ENCODE data around the gene RTL3. TPM values are rescaled to one million over a fixed set of nuclear protein-coding genes. Genes with fewer than 3 reads are reported as not detected.

The RTL3 gene
- total RNA-seq, 1 donor from 2014 or later = not detected

- no peak overlapping the region for H3K27ac Mint-ChIP-seq (ENCODE audit: unreplicated experiment)
- peaks cover 2% of the 10 kb centered on the region for H3K27me3 Mint-ChIP-seq (ENCODE audit: unreplicated experiment)
- H3K4me1 Mint-ChIP-seq (ENCODE audit: unreplicated experiment) = peaks cover 25% of the 10 kb centered on the region
- TF ChIP-seq CTCF (IDR thresholded peaks at IDR 0.05) = no peak
- no peak for DNase-seq (ENCODE audit: extremely low spot score, unreplicated experiment)
- H3K9me3 Mint-ChIP-seq (ENCODE audit: unreplicated experiment) = no peaks in the 10 kb centered on the region
- H3K36me3 Mint-ChIP-seq (ENCODE audit: unreplicated experiment) = no peaks in the 10 kb centered on the region
- H3K4me3 Mint-ChIP-seq (ENCODE audit: unreplicated experiment) = no peak overlapping the region
Observed at GRCh38 chrX:78622831-78623230, 36.3 kb downstream of the RTL3 start.

GRCh38 chrX:78619834-78620233, 39.3 kb downstream of the RTL3 start:
- H3K9me3 Mint-ChIP-seq (ENCODE audit: unreplicated experiment) = no peaks in the 10 kb centered on the region
- peaks cover 18% of the 10 kb centered on the region for H3K4me1 Mint-ChIP-seq (ENCODE audit: unreplicated experiment)
- no peaks in the 10 kb centered on the region for H3K36me3 Mint-ChIP-seq (ENCODE audit: unreplicated experiment)
- H3K27me3 Mint-ChIP-seq (ENCODE audit: unreplicated experiment) = peaks cover 2% of the 10 kb centered on the region
- no peak for DNase-seq (ENCODE audit: extremely low spot score, unreplicated experiment)
- TF ChIP-seq CTCF (IDR thresholded peaks at IDR 0.05) = no peak
- H3K4me3 Mint-ChIP-seq (ENCODE audit: unreplicated experiment) = no peak overlapping the region
- no peak overlapping the region for H3K27ac Mint-ChIP-seq (ENCODE audit: unreplicated experiment)

- H3K27me3 Mint-ChIP-seq (ENCODE audit: unreplicated experiment) = peaks cover 2% of the 10 kb centered on the region
- no peaks in the 10 kb centered on the region for H3K9me3 Mint-ChIP-seq (ENCODE audit: unreplicated experiment)
Observed at GRCh38 chrX:78618987-78619386, 40.1 kb downstream of the RTL3 start.

GRCh38 chrX:78614264-78614663, 44.9 kb downstream of the RTL3 start:
- H3K36me3 Mint-ChIP-seq (ENCODE audit: unreplicated experiment) = no peaks in the 10 kb centered on the region
- no peaks in the 10 kb centered on the region for H3K4me1 Mint-ChIP-seq (ENCODE audit: unreplicated experiment)
- H3K27me3 Mint-ChIP-seq (ENCODE audit: unreplicated experiment) = no peaks in the 10 kb centered on the region
- H3K9me3 Mint-ChIP-seq (ENCODE audit: unreplicated experiment) = no peaks in the 10 kb centered on the region
- H3K4me3 Mint-ChIP-seq (ENCODE audit: unreplicated experiment) = no peak overlapping the region
- no peak for DNase-seq (ENCODE audit: extremely low spot score, unreplicated experiment)
- no peak overlapping the region for H3K27ac Mint-ChIP-seq (ENCODE audit: unreplicated experiment)
- no peak for TF ChIP-seq CTCF (IDR thresholded peaks at IDR 0.05)

More at GRCh38 chrX:78618987-78619386, 40.1 kb downstream of the RTL3 start:
- no peak for DNase-seq (ENCODE audit: extremely low spot score, unreplicated experiment)
- no peak for TF ChIP-seq CTCF (IDR thresholded peaks at IDR 0.05)
- Mint-ChIP-seq H3K4me1 (ENCODE audit: unreplicated experiment) (peaks cover 9% of the 10 kb centered on the region), H3K27ac (ENCODE audit: unreplicated experiment) (no peak overlapping the region), H3K36me3 (ENCODE audit: unreplicated experiment) (no peaks in the 10 kb centered on the region), H3K4me3 (ENCODE audit: unreplicated experiment) (no peak overlapping the region)

Other genes starting within 250 kb of the RTL3 start
- gene LPAR4, start 88.4 kb upstream of the RTL3 start, total RNA-seq = 2.4 and 2.6 TPM in 2 replicates